Bronchial epithelial cell (primary cell): ENCODE results near the gene PGP. TPM values are rescaled to one million over a fixed set of nuclear protein-coding genes. Genes with fewer than 3 reads are reported as not detected.
A peak's percentile ranks its signal among the peaks of the same experiment; 100 is the strongest.

ENCODE experiments used
- DNase-seq: peaks from one replicate; pipeline ENCODE4 v3.0.0-alpha.2; 2010; ENCODE audit warnings: low read depth
- FAIRE-seq: peaks from 2 replicates; lab custom pipeline; 2011; peaks lifted over from hg19 to GRCh38; lab: Jason Lieb, UNC
- H3K27me3 ChIP-seq: 2 replicates; pipeline ENCODE4 v1.5.1; 2011; ENCODE audit warnings: low read length; ENCODE audit not compliant: control insufficient read depth, insufficient read depth
- H3K36me3 ChIP-seq: 2 replicates; pipeline ENCODE4 v1.5.1; 2011; ENCODE audit warnings: low read length; ENCODE audit not compliant: control insufficient read depth, insufficient read depth
- H3K4me3 ChIP-seq: 2 replicates; pipeline ENCODE4 v1.5.1; 2011; ENCODE audit warnings: mild to moderate bottlenecking, low read depth, low read length, control low read depth
- CTCF ChIP-seq: IDR thresholded peaks from 2 replicates; pipeline ENCODE4 v1.5.1; 2011; ENCODE audit warnings: mild to moderate bottlenecking, moderate library complexity, low read length, control low read depth, inconsistent platforms; ENCODE audit not compliant: insufficient read depth, severe bottlenecking
- total RNA-seq: library from RNA; depleted of rRNA; stranded (reverse); fragments of >200 nt; gene quantifications from 2 replicates; pipeline ENCODE4 v1.2.1, GENCODE V29; 2014

Gene PGP
- total RNA-seq, 1 donor from 2014 or later: 9.5 TPM

DNA sequence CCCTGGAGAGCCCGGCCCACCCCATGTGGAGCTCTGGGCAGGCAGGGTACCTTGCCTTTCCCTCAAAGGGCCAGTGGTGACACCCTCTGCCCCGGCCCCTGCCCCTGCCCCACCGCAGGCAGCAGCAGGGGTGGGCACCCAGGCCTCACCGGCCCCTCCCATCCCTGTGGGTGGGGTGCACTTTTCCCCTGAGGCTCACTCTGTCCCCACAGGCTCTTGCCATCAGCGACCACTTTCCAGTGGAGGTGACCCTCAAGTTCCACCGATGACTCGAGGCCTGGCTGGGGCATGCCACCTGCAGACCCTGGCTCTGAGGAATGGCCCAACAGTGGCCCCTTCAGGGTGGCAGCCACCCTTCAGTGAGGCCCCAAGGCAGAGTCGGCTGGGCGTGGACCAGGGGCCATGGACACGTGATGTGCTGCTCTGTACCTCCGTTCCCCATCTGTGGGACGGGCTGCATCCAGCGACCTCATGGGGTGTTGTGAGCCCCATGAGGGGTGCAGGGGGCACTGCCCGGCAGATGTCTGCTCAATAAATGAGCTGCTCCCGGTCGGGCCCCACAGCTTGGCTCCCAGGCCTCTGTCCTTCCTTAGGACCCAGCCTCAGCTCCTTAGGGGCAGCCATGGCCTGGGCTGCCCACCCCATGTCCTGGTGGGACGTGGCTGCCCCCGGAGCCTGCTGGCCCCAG lies 23.7 kb upstream of the PGP start:
- H3K4me3 ChIP-seq: no peak overlapping the region
- FAIRE-seq (no peak), DNase-seq (no peak)
- TF ChIP-seq CTCF: no peak
- peaks cover 16% of the 10 kb centered on the region for H3K27me3 ChIP-seq
- peaks cover 15% of the 10 kb centered on the region for H3K36me3 ChIP-seq

DNA sequence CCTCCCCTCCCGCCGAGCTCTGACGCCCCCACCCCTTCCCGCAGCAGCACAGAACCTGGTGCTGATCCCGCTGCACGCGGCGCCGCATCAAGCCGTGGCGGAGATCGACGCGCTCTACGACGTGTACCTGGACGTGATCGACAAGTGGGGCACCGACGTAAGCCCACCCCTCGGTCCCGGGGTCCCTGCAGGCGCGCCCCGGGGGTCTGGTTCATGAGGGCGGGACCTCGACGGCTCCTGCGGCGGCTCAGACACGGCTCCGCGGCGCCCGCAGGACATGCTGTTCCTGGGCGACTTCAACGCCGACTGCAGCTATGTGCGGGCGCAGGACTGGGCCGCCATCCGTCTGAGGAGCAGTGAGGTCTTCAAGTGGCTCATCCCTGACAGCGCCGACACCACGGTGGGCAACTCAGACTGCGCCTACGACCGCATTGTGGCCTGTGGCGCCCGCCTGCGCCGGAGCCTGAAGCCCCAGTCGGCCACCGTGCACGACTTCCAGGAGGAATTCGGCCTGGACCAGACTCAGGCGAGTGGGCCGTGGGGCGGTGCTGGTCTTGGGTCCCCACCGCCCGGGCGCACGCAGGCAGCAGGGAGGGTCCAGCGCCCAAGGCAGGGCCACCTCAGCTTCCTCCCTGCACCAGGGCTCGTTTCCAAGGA lies 23.0 kb upstream of the PGP start:
- DNase-seq: no peak
- TF ChIP-seq CTCF: no peak
- peaks cover 16% of the 10 kb centered on the region for H3K36me3 ChIP-seq
- no peak for FAIRE-seq
- H3K4me3 ChIP-seq: no peak overlapping the region
- peaks cover 16% of the 10 kb centered on the region for H3K27me3 ChIP-seq

DNA sequence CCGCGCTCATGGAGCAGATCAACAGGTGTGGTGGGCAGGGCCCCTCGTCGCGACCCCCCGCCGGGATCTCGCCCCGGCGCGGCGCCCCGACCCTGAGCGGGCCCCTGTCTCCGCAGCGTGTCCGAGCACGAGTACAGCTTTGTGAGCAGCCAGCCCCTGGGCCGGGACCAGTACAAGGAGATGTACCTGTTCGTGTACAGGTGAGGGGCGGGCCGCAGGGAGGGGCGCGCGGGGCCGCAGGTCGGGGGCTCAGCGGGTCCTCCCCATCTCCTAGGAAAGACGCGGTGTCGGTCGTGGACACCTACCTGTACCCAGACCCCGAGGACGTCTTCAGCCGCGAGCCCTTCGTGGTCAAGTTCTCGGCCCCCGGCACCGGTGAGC lies 22.5 kb upstream of the PGP start:
- no peak for TF ChIP-seq CTCF
- FAIRE-seq (no peak), DNase-seq (no peak)
- Histone ChIP-seq H3K36me3 (peaks cover 20% of the 10 kb centered on the region), H3K4me3 (peak overlapping the region; percentile 10), H3K27me3 (peaks cover 16% of the 10 kb centered on the region)

DNA sequence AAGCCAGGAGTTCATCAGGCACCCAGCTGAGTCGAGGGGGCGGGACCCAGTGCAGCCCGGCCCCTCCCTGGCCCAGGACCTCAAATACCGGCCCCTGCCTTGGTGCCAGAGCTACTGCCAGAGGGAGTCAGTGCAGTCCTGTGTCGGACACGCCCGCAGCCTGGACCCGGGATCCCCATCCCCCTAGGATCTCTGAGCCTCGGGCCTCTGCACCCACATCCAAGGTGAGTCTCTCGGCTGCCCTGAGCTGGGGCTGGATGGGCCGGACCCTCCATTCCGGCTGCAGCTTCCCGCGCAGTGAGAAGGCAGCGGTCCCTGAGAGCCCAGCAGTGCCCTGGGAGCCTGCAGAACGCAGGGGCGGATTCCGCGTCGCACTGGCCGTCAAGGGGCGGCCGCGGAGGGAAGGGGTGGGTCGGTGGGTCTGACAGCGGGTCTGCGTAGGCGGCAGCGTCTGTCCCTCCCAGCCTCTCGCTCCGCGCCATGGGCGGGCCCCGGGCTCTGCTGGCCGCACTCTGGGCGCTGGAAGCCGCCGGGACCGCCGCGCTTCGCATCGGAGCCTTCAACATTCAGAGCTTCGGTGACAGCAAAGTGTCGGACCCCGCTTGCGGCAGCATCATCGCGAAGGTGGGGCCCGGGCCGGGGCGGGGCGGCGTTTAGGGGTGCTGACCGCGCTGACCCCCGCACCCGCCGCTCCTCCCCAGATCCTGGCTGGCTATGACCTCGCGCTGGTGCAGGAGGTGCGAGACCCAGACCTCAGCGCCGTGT lies 21.9 kb upstream of the PGP start, which contains the start of gene DNASE1L2:
TSS of gene DNASE1L2 (plus strand) at position 108 of the 765 bp plus-strand sequence. CDS start at position 481, 373 bp downstream.
- FAIRE-seq (no peak), DNase-seq (no peak)
- Histone ChIP-seq H3K4me3 (peak within 1 kb of the TSS; percentile 10), H3K27me3 (peaks cover 16% of the 10 kb centered on the region), H3K36me3 (peaks cover 25% of the 10 kb centered on the region)
- no peak for TF ChIP-seq CTCF

DNA sequence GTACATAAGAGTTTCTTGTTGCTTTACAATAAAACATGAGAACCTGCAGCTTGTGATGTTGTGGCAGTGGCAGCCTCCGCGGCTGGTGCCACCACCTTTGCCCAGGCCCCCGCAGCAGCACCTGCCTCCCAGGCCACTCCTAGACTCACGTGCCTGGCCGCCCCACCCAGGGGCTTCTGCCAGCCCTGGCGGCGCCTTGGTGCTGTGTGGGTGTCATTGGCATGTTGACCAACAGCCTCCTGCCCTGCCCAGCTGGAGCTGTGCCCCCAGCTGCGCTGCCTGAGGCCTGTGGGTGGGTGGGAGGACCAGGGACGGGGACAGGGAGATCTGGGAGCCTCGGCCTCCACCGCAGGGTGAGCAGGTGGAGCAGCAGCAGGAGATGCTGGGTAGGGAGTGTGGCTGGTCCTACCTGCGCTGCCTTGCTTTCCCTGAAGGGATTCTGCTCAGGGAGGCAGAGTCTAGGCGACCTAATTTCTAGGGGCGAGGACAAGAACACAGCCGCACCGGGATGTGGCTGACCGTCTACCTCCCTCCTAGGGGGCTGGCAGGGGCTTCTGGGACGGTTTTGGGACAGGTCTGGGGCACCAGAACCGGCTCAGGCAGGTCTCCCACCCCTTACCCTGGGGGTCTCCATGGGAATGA lies 21.2 kb upstream of the PGP start:
- Histone ChIP-seq H3K27me3 (peaks cover 16% of the 10 kb centered on the region), H3K36me3 (peaks cover 26% of the 10 kb centered on the region), H3K4me3 (no peak overlapping the region)
- no peak for TF ChIP-seq CTCF
- FAIRE-seq (no peak), DNase-seq (no peak)
